SK-N-SH (cell line): ENCODE results near the gene PODXL2. TPM values are rescaled to one million over a fixed set of nuclear protein-coding genes. Genes with fewer than 3 reads are reported as not detected.
A peak's percentile ranks its signal among the peaks of the same experiment; 100 is the strongest.

Experiments
- CTCF ChIA-PET: fragments of 300-600, 350-600 bp; formaldehyde crosslinking; extraction: SDS; loops from one replicate; lab custom pipeline; 2021; lab: Yijun Ruan, JAX
- POLR2A ChIA-PET: fragments of 350-600 bp; sonication (Branson Sonifier 250); formaldehyde crosslinking; extraction: SDS; loops from one replicate; lab custom pipeline; 2020; ENCODE audit warnings: antibody characterized with exemption, inconsistent platforms; lab: Yijun Ruan, JAX
- DNase-seq: peaks from one replicate; pipeline ENCODE4 v3.0.0; 2012
- H2AFZ ChIP-seq: fragments of 200-600 bp; sonication (generic); 2 replicates; pipeline ENCODE4 v1.8.1; 2016; ENCODE audit warnings: antibody characterized with exemption, mild to moderate bottlenecking, low read depth
- H3F3A ChIP-seq: fragments of 200-600 bp; sonication (generic); replicated peaks from 2 replicates; pipeline ENCODE3; 2016; ENCODE audit warnings: antibody characterized with exemption, mild to moderate bottlenecking; ENCODE audit not compliant: insufficient read depth
- H3K27ac ChIP-seq, 2 experiments: fragments of 200-500 bp in 1 of 2; fragments of 200-600 bp in 1 of 2; sonication (Bioruptor generic) in 1 of 2; sonication (generic), shearing (Covaris generic) in 1 of 2; 2 replicates each; pipeline versions ENCODE4 v1.5.1 to v1.6.1; 2014 to 2016; ENCODE audit warnings: low read depth in 2 of 2, inconsistent platforms in 1 of 2, low read length in 1 of 2, mild to moderate bottlenecking in 1 of 2, mixed read lengths in 1 of 2
- H3K27me3 ChIP-seq: fragments of 200-600 bp; sonication (generic), shearing (Covaris generic); 2 replicates; pipeline ENCODE4 v1.6.1; 2016; ENCODE audit warnings: mixed run types; ENCODE audit not compliant: insufficient read depth
- H3K36me3 ChIP-seq, 2 experiments: fragments of 200-500 bp in 1 of 2; fragments of 200-600 bp in 1 of 2; sonication (Bioruptor generic) in 1 of 2; sonication (generic) in 1 of 2; replicated peaks in 1 of 2; 2 replicates each; pipeline versions ENCODE3 to v1.5.1; 2014 to 2016; ENCODE audit warnings: low read length in 1 of 2, mild to moderate bottlenecking in 1 of 2; ENCODE audit not compliant: insufficient read depth in 2 of 2, control insufficient read depth in 1 of 2
- H3K4me1 ChIP-seq, 2 experiments: fragments of 200-500 bp in 1 of 2; fragments of 200-600 bp in 1 of 2; sonication (Bioruptor generic) in 1 of 2; sonication (generic), shearing (Covaris generic) in 1 of 2; 2 replicates each; pipeline versions ENCODE4 v1.5.1 to v1.6.1; 2014 to 2016; ENCODE audit warnings: low read depth in 1 of 2, low read length in 1 of 2, mixed run types in 1 of 2; ENCODE audit not compliant: insufficient read depth in 2 of 2, control insufficient read depth in 1 of 2
- H3K4me2 ChIP-seq: fragments of 200-600 bp; sonication (generic), shearing (Covaris generic); 2 replicates; pipeline ENCODE4 v1.6.1; 2017; ENCODE audit warnings: mixed run types
- H3K4me3 ChIP-seq, 2 experiments: fragments of 200-500 bp in 1 of 2; fragments of 200-600 bp in 1 of 2; sonication (Bioruptor generic) in 1 of 2; sonication (generic), shearing (Covaris generic) in 1 of 2; 2 replicates each; pipeline versions ENCODE4 v1.5.1 to v1.8.1; 2014 to 2016; ENCODE audit warnings: low read depth in 2 of 2, inconsistent platforms in 1 of 2, low read length in 1 of 2, mild to moderate bottlenecking in 1 of 2, mixed read lengths in 1 of 2, moderate library complexity in 1 of 2
- H3K79me2 ChIP-seq: fragments of 200-600 bp; sonication (generic); 2 replicates; pipeline ENCODE4 v1.8.1; 2017; ENCODE audit warnings: mild to moderate bottlenecking; ENCODE audit not compliant: insufficient read depth
- H3K9ac ChIP-seq: fragments of 200-600 bp; sonication (generic); 2 replicates; pipeline ENCODE4 v1.6.1; 2017; ENCODE audit warnings: mixed run types
- H3K9me2 ChIP-seq: fragments of 200-600 bp; sonication (generic); 2 replicates; pipeline ENCODE4 v1.6.1; 2017; ENCODE audit warnings: mixed run types
- H3K9me3 ChIP-seq: fragments of 200-600 bp; sonication (generic); 2 replicates; pipeline ENCODE4 v1.6.1; 2017; ENCODE audit warnings: mixed run types, mild to moderate bottlenecking, moderate library complexity
- H4K20me1 ChIP-seq: fragments of 200-600 bp; sonication (generic); 2 replicates; pipeline ENCODE4 v1.6.1; 2017; ENCODE audit warnings: mild to moderate bottlenecking, mixed run types; ENCODE audit not compliant: insufficient read depth
- ELF1 ChIP-seq: IDR thresholded peaks from 2 replicates; pipeline ENCODE4 v1.4.0; 2012
- FOXJ3 ChIP-seq: sonication (generic); formaldehyde crosslinking; IDR thresholded peaks from 2 replicates; pipeline ENCODE4 v1.5.1; 2020; ENCODE audit warnings: mild to moderate bottlenecking, missing genetic modification reagents
- FOXM1 ChIP-seq: IDR thresholded peaks from 2 replicates; pipeline ENCODE4 v1.4.0; 2012; ENCODE audit warnings: low read depth, mild to moderate bottlenecking
- GATA2 ChIP-seq: sonication (generic); formaldehyde crosslinking; IDR thresholded peaks from 2 replicates; pipeline ENCODE4 v1.5.0; 2020; ENCODE audit warnings: mild to moderate bottlenecking, missing genetic modification reagents
- JUND ChIP-seq: IDR thresholded peaks from 2 replicates; pipeline ENCODE4 v1.4.0; 2012
- MEF2A ChIP-seq: IDR thresholded peaks from 2 replicates; pipeline ENCODE4 v1.4.0; 2012; ENCODE audit warnings: low read depth, borderline replicate concordance
- MXI1 ChIP-seq: IDR thresholded peaks from 2 replicates; pipeline ENCODE4 v1.6.1; 2012; ENCODE audit warnings: mild to moderate bottlenecking, low read depth, low read length, improper control_type of control experiment
- POLR2AphosphoS5 ChIP-seq: IDR thresholded peaks from 2 replicates; pipeline ENCODE4 v1.6.1; 2012; ENCODE audit warnings: low read depth, low read length
- RCOR1 ChIP-seq: fragments of 150-350 bp; IDR thresholded peaks from 2 replicates; pipeline ENCODE4 v1.6.1; 2017; ENCODE audit warnings: antibody characterized with exemption, low read length
- RFX5 ChIP-seq: IDR thresholded peaks from 2 replicates; pipeline ENCODE4 v1.6.1; 2012; ENCODE audit warnings: mild to moderate bottlenecking, improper control_type of control experiment, low read length
- RXRA ChIP-seq: IDR thresholded peaks from 2 replicates; pipeline ENCODE4 v1.4.0; 2012; ENCODE audit warnings: low read depth, mild to moderate bottlenecking, borderline replicate concordance
- SIN3A ChIP-seq: IDR thresholded peaks from 2 replicates; pipeline ENCODE4 v1.6.1; 2012; ENCODE audit warnings: low read depth, mild to moderate bottlenecking, low read length, moderate library complexity, borderline replicate concordance
- TAF1 ChIP-seq: IDR thresholded peaks from 2 replicates; pipeline ENCODE4 v1.6.1; 2012; ENCODE audit warnings: low read depth, mild to moderate bottlenecking, low read length, moderate library complexity, borderline replicate concordance
- TCF12 ChIP-seq: IDR thresholded peaks from 2 replicates; pipeline ENCODE4 v1.4.0; 2012
- USF1 ChIP-seq: IDR thresholded peaks from 2 replicates; pipeline ENCODE4 v1.4.0; 2012; ENCODE audit warnings: low read depth, borderline replicate concordance
- USF2 ChIP-seq: fragments of 150-350 bp; IDR thresholded peaks from 2 replicates; pipeline ENCODE4 v1.6.1; 2017; ENCODE audit warnings: antibody characterized with exemption, low read length, low read depth, borderline replicate concordance
- WGBS: methylation state at CpG from one replicate; pipeline ENCODE4 v1.1.6; 2017; ENCODE audit warnings: low lambda C conversion rate; 5-methylcytosine and 5-hydroxymethylcytosine counted together
- polyA plus RNA-seq, 3 experiments: library from polyadenylated mRNA; depleted of rRNA; stranded (reverse); fragments of >200 nt; gene quantifications; 2 replicates each; pipeline ENCODE4 v1.2.3, GENCODE V29; 2012
- TF ChIP-seq, protein P1 (sequence below): fragments of 200-600 bp; sonication (generic); IDR thresholded peaks from 2 replicates; pipeline ENCODE4 v1.6.1; 2017; ENCODE audit warnings: antibody characterized with exemption, mild to moderate bottlenecking, moderate library complexity
- TF ChIP-seq, protein P2 (sequence below): IDR thresholded peaks from 2 replicates; pipeline ENCODE4 v1.4.0; 2012; ENCODE audit warnings: low read depth
- TF ChIP-seq, protein P3 (sequence below): fragments of 150-350 bp; IDR thresholded peaks from 2 replicates; pipeline ENCODE4 v1.6.1; 2016; ENCODE audit warnings: mild to moderate bottlenecking, low read depth, low read length
- TF ChIP-seq, protein P4 (sequence below): IDR thresholded peaks from 2 replicates; pipeline ENCODE4; 2012

The PODXL2 gene, protein sequence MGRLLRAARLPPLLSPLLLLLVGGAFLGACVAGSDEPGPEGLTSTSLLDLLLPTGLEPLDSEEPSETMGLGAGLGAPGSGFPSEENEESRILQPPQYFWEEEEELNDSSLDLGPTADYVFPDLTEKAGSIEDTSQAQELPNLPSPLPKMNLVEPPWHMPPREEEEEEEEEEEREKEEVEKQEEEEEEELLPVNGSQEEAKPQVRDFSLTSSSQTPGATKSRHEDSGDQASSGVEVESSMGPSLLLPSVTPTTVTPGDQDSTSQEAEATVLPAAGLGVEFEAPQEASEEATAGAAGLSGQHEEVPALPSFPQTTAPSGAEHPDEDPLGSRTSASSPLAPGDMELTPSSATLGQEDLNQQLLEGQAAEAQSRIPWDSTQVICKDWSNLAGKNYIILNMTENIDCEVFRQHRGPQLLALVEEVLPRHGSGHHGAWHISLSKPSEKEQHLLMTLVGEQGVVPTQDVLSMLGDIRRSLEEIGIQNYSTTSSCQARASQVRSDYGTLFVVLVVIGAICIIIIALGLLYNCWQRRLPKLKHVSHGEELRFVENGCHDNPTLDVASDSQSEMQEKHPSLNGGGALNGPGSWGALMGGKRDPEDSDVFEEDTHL
- polyA plus RNA-seq (2012; rRNA removed): 27.5 and 28.8 TPM in 2 replicates
- 17.2 and 24.8 TPM in 2 replicates for polyA plus RNA-seq (2012; cell fraction: cytosol; rRNA removed)
- polyA plus RNA-seq (2012; cell fraction: nucleus; rRNA removed): 19.9 and 23.6 TPM in 2 replicates

GRCh38 chr3:127628788-127629466 lies at the start of gene PODXL2:
Gene PODXL2 (plus strand): TSS chr3:127629185. CDS start chr3:127629220, 35 bp downstream.
- Histone ChIP-seq H3K9ac (no peak within 1 kb of the TSS), H3K79me2 (no peaks in the 10 kb centered on the region), H3F3A (peaks cover 3% of the 10 kb centered on the region), H3K27ac (peak within 1 kb of the TSS in 1 of 2 experiments; percentile 44; a peak in 1 of 4 replicates), H3K36me3 (no peaks in the 10 kb centered on the region), H3K4me1 (peaks cover 0 to 32% of the 10 kb centered on the region in 2 experiments; a peak in 2 of 4 replicates), H4K20me1 (no peaks in the 10 kb centered on the region), H3K4me3 (peak within 1 kb of the TSS; percentile 62 to 64), H3K9me3 (no peaks in the 10 kb centered on the region), H3K4me2 (peak within 1 kb of the TSS; percentile 87), H2AFZ (no peak within 1 kb of the TSS; the same call in 1 of the 2 replicates), H3K9me2 (no peaks in the 10 kb centered on the region), H3K27me3 (no peaks in the 10 kb centered on the region)
- 40% methylated on average over 11 of the region's 105 CpGs for WGBS
- ChIA-PET POLR2A (interaction anchor here (1.6 kb wide), 1 partner anchor 11 kb away, joined by 7 read pairs; no protein-coding TSS in a partner anchor), CTCF (interaction anchor here (0.6 to 4.8 kb wide), 5 partner anchors 9 to 54 kb away, joined by 3 to 19 read pairs (median 3); no protein-coding TSS in a partner anchor)
- DNase-seq: peak; percentile 99
- TF ChIP-seq POLR2AphosphoS5 (no peak), RXRA (no peak), FOXJ3 (no peak), ELF1 (no peak), TCF12 (no peak), JUND (no peak), RCOR1 (no peak), RFX5 (no peak), FOXM1 (no peak), GATA2 (no peak), USF1 (no peak), MEF2A (no peak), TAF1 (no peak), SIN3A (no peak), USF2 (no peak), MXI1 (no peak; the same call in 1 of the 2 replicates)
- TF ChIP-seq, protein P1, sequence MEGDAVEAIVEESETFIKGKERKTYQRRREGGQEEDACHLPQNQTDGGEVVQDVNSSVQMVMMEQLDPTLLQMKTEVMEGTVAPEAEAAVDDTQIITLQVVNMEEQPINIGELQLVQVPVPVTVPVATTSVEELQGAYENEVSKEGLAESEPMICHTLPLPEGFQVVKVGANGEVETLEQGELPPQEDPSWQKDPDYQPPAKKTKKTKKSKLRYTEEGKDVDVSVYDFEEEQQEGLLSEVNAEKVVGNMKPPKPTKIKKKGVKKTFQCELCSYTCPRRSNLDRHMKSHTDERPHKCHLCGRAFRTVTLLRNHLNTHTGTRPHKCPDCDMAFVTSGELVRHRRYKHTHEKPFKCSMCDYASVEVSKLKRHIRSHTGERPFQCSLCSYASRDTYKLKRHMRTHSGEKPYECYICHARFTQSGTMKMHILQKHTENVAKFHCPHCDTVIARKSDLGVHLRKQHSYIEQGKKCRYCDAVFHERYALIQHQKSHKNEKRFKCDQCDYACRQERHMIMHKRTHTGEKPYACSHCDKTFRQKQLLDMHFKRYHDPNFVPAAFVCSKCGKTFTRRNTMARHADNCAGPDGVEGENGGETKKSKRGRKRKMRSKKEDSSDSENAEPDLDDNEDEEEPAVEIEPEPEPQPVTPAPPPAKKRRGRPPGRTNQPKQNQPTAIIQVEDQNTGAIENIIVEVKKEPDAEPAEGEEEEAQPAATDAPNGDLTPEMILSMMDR: no peak
- TF ChIP-seq, protein P2, sequence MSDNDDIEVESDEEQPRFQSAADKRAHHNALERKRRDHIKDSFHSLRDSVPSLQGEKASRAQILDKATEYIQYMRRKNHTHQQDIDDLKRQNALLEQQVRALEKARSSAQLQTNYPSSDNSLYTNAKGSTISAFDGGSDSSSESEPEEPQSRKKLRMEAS: peak; percentile 84
- TF ChIP-seq, protein P3, sequence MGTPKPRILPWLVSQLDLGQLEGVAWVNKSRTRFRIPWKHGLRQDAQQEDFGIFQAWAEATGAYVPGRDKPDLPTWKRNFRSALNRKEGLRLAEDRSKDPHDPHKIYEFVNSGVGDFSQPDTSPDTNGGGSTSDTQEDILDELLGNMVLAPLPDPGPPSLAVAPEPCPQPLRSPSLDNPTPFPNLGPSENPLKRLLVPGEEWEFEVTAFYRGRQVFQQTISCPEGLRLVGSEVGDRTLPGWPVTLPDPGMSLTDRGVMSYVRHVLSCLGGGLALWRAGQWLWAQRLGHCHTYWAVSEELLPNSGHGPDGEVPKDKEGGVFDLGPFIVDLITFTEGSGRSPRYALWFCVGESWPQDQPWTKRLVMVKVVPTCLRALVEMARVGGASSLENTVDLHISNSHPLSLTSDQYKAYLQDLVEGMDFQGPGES: no peak
- TF ChIP-seq, protein P4, sequence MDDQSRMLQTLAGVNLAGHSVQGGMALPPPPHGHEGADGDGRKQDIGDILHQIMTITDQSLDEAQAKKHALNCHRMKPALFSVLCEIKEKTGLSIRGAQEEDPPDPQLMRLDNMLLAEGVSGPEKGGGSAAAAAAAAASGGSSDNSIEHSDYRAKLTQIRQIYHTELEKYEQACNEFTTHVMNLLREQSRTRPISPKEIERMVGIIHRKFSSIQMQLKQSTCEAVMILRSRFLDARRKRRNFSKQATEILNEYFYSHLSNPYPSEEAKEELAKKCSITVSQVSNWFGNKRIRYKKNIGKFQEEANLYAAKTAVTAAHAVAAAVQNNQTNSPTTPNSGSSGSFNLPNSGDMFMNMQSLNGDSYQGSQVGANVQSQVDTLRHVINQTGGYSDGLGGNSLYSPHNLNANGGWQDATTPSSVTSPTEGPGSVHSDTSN: peak; percentile 84
